Sigmoid colon (tissue), 4 donors: ENCODE data around the gene BICC1.
A peak's percentile ranks its signal among the peaks of the same experiment; 100 is the strongest.

Source experiments
- EP300 ChIP-seq, 4 donors: sonication (generic); formaldehyde crosslinking; IDR thresholded peaks; one replicate each; pipeline ENCODE4 v1.6.1; 2017; ENCODE audit warnings: antibody characterized with exemption in 4 of 4
- POLR2A ChIP-seq, 2 donors: fragments of 450-650 bp; IDR thresholded peaks; one replicate each; pipeline ENCODE4 v1.6.1; 2016; ENCODE audit warnings: antibody characterized with exemption in 2 of 2, mild to moderate bottlenecking in 2 of 2, moderate library complexity in 2 of 2
- POLR2AphosphoS5 ChIP-seq, 4 donors: sonication (generic); formaldehyde crosslinking; IDR thresholded peaks; one replicate each; pipeline ENCODE4 v1.6.1; 2017; ENCODE audit warnings: antibody characterized with exemption in 4 of 4
- TF ChIP-seq, protein P1 (sequence below), 4 experiments: fragments of 450-650 bp in 3 of 4; fragments of 200-600 bp in 1 of 4; IDR thresholded peaks; one replicate each; pipeline ENCODE4 v1.5.1; 2016 to 2019; ENCODE audit warnings: antibody characterized with exemption in 4 of 4, mild to moderate bottlenecking in 3 of 4, moderate library complexity in 2 of 4

DNA sequence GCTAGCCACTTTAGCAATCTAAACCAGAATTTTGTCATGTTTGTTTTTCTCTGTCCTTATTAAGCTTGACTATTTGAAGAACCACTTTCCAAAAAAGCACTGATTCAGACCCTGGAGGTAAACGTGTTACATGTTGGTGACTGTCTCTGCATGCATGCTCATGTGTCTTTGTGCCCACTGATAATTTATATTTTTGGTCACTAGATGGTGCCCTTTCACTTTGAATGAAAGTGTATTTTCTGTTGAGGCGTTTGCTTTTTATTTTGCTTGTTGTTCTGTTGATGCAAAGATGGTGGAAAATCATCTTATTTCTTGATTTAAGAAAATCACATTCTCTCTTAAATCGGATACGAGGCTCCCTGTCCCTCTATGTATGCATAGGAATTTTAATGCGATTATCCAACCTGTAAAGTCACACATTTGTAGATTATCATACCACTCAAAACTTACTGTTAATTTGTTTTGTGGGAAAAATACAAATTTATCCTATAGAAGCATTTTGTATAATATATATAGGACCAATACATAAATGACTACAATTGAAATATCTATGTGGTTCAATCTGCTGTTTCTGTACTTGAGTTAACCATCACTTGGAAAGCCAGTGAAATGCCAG is 269.3 kb downstream of the BICC1 start:
- TF ChIP-seq, protein P1, sequence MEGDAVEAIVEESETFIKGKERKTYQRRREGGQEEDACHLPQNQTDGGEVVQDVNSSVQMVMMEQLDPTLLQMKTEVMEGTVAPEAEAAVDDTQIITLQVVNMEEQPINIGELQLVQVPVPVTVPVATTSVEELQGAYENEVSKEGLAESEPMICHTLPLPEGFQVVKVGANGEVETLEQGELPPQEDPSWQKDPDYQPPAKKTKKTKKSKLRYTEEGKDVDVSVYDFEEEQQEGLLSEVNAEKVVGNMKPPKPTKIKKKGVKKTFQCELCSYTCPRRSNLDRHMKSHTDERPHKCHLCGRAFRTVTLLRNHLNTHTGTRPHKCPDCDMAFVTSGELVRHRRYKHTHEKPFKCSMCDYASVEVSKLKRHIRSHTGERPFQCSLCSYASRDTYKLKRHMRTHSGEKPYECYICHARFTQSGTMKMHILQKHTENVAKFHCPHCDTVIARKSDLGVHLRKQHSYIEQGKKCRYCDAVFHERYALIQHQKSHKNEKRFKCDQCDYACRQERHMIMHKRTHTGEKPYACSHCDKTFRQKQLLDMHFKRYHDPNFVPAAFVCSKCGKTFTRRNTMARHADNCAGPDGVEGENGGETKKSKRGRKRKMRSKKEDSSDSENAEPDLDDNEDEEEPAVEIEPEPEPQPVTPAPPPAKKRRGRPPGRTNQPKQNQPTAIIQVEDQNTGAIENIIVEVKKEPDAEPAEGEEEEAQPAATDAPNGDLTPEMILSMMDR (IDR thresholded peaks at IDR 0.05) = peak in 3 of 4 experiments; percentile 37 to 64 (median 48)
- TF ChIP-seq EP300 (IDR thresholded peaks at IDR 0.05) (no peak), POLR2A (IDR thresholded peaks at IDR 0.05) (no peak), POLR2AphosphoS5 (IDR thresholded peaks at IDR 0.05) (no peak)
